Caco-2 (cell line): ENCODE data around the gene ZNF816. TPM values are rescaled to one million over a fixed set of nuclear protein-coding genes. Genes with fewer than 3 reads are reported as not detected.
"Not testable (repeated sequence)": the region's sequence is repeated elsewhere in the genome, so short reads cannot be mapped to it uniquely, and the experiment has no call there.

Experiments used
- BruUV-seq: library from RNA; stranded (reverse); fragments of 400-500 nt; replicated peaks from 2 replicates; lab custom pipeline; 2021; lab: Mats Ljungman, UMichigan
- CTCF ChIA-PET: fragments of 300-600 bp; sonication (Branson Sonifier 250); formaldehyde crosslinking; loops from one replicate; lab custom pipeline; 2022; ENCODE audit warnings: antibody characterized with exemption; lab: Charles Lee
- POLR2A ChIA-PET: fragments of 300-600 bp; sonication (Branson Sonifier 250); formaldehyde crosslinking; loops from one replicate; lab custom pipeline; 2022; ENCODE audit warnings: antibody characterized with exemption; lab: Charles Lee
- DNase-seq, 2 experiments: peaks; one replicate each; pipeline versions ENCODE4 v3.0.0 to v3.0.0-alpha.2; 2020 to 2022
- H3K27me3 ChIP-seq: replicated peaks from 2 replicates; pipeline ENCODE4 v1.6.0; 2011; ENCODE audit warnings: low read length; ENCODE audit not compliant: control insufficient read depth, insufficient read depth
- H3K36me3 ChIP-seq: 2 replicates; pipeline ENCODE4 v1.5.1; 2011; ENCODE audit warnings: low read length; ENCODE audit not compliant: control insufficient read depth, insufficient read depth
- H3K4me1 ChIP-seq: fragments of 250-450 bp; sonication (Bioruptor Pico); 2 replicates; pipeline ENCODE4 v1.5.1; 2020; ENCODE audit warnings: mild to moderate bottlenecking
- H3K4me3 ChIP-seq: 2 replicates; pipeline ENCODE4 v1.5.1; 2011; ENCODE audit warnings: low read depth, mild to moderate bottlenecking, control low read depth, low read length
- H3K9me3 ChIP-seq: fragments of 250-450 bp; sonication (Bioruptor Pico); 2 replicates; pipeline ENCODE4 v1.5.1; 2020; ENCODE audit warnings: mild to moderate bottlenecking, moderate library complexity
- H3K27ac Mint-ChIP-seq: one replicate; pipeline ENCODE4 v1.8.0; 2022; ENCODE audit warnings: mixed read lengths; ENCODE audit not compliant: unreplicated experiment
- H3K27me3 Mint-ChIP-seq: one replicate; pipeline ENCODE4 v1.8.0; 2022; ENCODE audit warnings: mixed read lengths; ENCODE audit not compliant: insufficient read depth, unreplicated experiment
- H3K36me3 Mint-ChIP-seq: one replicate; pipeline ENCODE4 v1.8.0; 2022; ENCODE audit warnings: mild to moderate bottlenecking, mixed read lengths; ENCODE audit not compliant: insufficient read depth, unreplicated experiment
- H3K4me1 Mint-ChIP-seq: one replicate; pipeline ENCODE4 v1.8.0; 2022; ENCODE audit warnings: low read depth, mixed read lengths; ENCODE audit not compliant: unreplicated experiment
- H3K4me3 Mint-ChIP-seq: one replicate; pipeline ENCODE4 v1.8.0; 2022; ENCODE audit warnings: mild to moderate bottlenecking, moderate library complexity, mixed read lengths; ENCODE audit not compliant: unreplicated experiment
- H3K9me3 Mint-ChIP-seq: one replicate; pipeline ENCODE4 v1.8.0; 2022; ENCODE audit warnings: mixed read lengths; ENCODE audit not compliant: unreplicated experiment
- CTCF ChIP-seq, 2 experiments: fragments of 200-600 bp in 1 of 2; IDR thresholded peaks; 1 replicate in 1 of 2; 2 replicates in 1 of 2; pipeline versions ENCODE4 v1.5.1 to v1.8.0; 2011 to 2022; ENCODE audit warnings: antibody characterized with exemption in 1 of 2, control low read depth in 1 of 2, inconsistent platforms in 1 of 2, low read depth in 1 of 2, low read length in 1 of 2, mild to moderate bottlenecking in 1 of 2, moderate library complexity in 1 of 2; ENCODE audit not compliant: insufficient read depth in 1 of 2, severe bottlenecking in 1 of 2, unreplicated experiment in 1 of 2
- intact Hi-C: fragments of 100-400 bp; cut with micrococcal nuclease; formaldehyde crosslinking; loops from one replicate; pipeline ENCODE4 v1.10.0; 2022; ENCODE audit not compliant: unreplicated experiment
- total RNA-seq: library from RNA; stranded (reverse); gene quantifications from 2 replicates; pipeline ENCODE4 v1.2.3, GENCODE V29; 2022

Gene ZNF816
- total RNA-seq, 1 experiment from 2014 or later, result 11.5 TPM

GRCh38 chr19:52910648-52911047 lies 52.0 kb downstream of the ZNF816 start:
- Histone ChIP-seq H3K4me1 (no peaks in the 10 kb centered on the region), H3K9me3 (peaks cover 4% of the 10 kb centered on the region), H3K27me3 (no peaks in the 10 kb centered on the region), H3K36me3 (peaks cover 4% of the 10 kb centered on the region), H3K4me3 (no peak overlapping the region)
- no peaks in the 10 kb centered on the region for H3K27me3 Mint-ChIP-seq
- no peak for DNase-seq
- H3K4me1 Mint-ChIP-seq, result no peaks in the 10 kb centered on the region
- no peak overlapping the region for H3K27ac Mint-ChIP-seq
- POLR2A ChIA-PET, result no interaction called here
- H3K4me3 Mint-ChIP-seq, result no peak overlapping the region
- no TSS peak for BruUV-seq
- no peak for TF ChIP-seq CTCF (IDR thresholded peaks at IDR 0.05; ENCODE audit: insufficient read depth in 1 of 2, low read depth in 1 of 2, low read length in 1 of 2, severe bottlenecking in 1 of 2, unreplicated experiment in 1 of 2)
- H3K36me3 Mint-ChIP-seq, result peaks cover 58% of the 10 kb centered on the region
- CTCF ChIA-PET, result no interaction called here
- intact Hi-C loops, result no loop called here
- H3K9me3 Mint-ChIP-seq, result peaks cover 27% of the 10 kb centered on the region

DNA sequence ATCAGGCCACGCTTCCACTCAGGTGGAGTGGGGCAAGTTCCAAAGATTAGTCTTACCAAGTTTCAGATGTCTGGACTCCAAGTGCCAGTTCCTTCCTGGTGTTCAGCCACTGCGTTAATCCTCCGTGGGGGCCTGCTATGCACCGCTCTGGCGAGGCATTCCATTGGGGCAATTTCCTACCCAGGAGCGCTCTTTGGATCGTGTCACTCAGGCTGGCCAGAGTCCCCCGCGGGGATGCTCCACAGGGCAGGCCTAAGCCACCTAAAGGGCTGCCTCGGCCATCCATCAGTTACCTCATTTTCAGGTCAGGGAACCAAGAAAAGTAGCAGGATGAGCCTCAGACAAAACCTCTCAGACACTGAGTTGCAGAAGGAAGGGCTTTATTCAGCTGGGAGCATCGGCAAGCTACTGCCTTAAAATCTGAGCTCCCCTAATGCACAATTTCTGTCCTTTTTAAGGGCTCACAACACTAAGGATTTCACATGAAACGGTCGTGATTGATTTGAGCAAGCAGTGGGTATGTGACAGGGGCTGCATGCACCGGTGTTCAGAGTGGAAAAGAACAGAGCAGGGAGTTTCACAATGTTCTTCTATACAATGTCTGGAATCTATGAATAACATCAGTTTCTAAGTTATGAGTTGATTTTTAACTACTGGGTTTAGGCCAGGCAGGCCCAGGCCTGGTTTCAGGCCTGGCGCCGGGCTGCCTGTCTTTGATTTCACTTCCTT lies 58.5 kb downstream of the ZNF816 start:
- H3K9me3 ChIP-seq, DNase-seq, BruUV-seq, H3K27ac Mint-ChIP-seq, H3K4me3 ChIP-seq, POLR2A ChIA-PET, H3K4me1 Mint-ChIP-seq, H3K27me3 Mint-ChIP-seq, H3K4me1 ChIP-seq, intact Hi-C loops, H3K4me3 Mint-ChIP-seq, H3K27me3 ChIP-seq, H3K36me3 ChIP-seq, CTCF ChIA-PET: not testable (repeated sequence)
- peaks cover 32% of the 10 kb centered on the region for H3K9me3 Mint-ChIP-seq
- peaks cover 34% of the 10 kb centered on the region for H3K36me3 Mint-ChIP-seq

- TF ChIP-seq CTCF (IDR thresholded peaks at IDR 0.05; ENCODE audit: insufficient read depth in 1 of 2, low read depth in 1 of 2, low read length in 1 of 2, severe bottlenecking in 1 of 2, unreplicated experiment in 1 of 2), result no peak
- 0 out of 2 replicates have a peak, but pooled peaks cover 3% of the 10 kb centered on the region for H3K4me1 ChIP-seq
- BruUV-seq, result no TSS peak
- peaks cover 1% of the 10 kb centered on the region; the same call in 1 of the 2 replicates for H3K36me3 ChIP-seq
- ChIA-PET POLR2A (no interaction called here), CTCF (no interaction called here)
- H3K36me3 Mint-ChIP-seq, result peaks cover 28% of the 10 kb centered on the region
- no peaks in the 10 kb centered on the region for H3K27me3 ChIP-seq
- H3K9me3 ChIP-seq, result 0 out of 2 replicates have a peak, but pooled peaks cover 4% of the 10 kb centered on the region
- no peak overlapping the region for H3K4me3 Mint-ChIP-seq
- no peak for DNase-seq
- no peak overlapping the region for H3K4me3 ChIP-seq
- H3K27ac Mint-ChIP-seq, result no peak overlapping the region
- intact Hi-C loops, result no loop called here
- no peaks in the 10 kb centered on the region for H3K27me3 Mint-ChIP-seq
- no peaks in the 10 kb centered on the region for H3K4me1 Mint-ChIP-seq
- H3K9me3 Mint-ChIP-seq, result peaks cover 17% of the 10 kb centered on the region
These were observed 60.8 kb downstream of the ZNF816 start for GRCh38 chr19:52901842-52902241.

Other genes with a start within 250 kb of the ZNF816 start
- 27.5 and 28.5 TPM in 2 replicates for gene ZNF611, start 227.8 kb downstream of the ZNF816 start, total RNA-seq
- 18.8 and 21.1 TPM in 2 replicates for gene ZNF600, start 176.1 kb downstream of the ZNF816 start, total RNA-seq
- 27.2 and 28.2 TPM in 2 replicates for gene ZNF28, start 141.2 kb downstream of the ZNF816 start, total RNA-seq
- 29.1 and 35.8 TPM in 2 replicates for gene ZNF468, start 105.3 kb downstream of the ZNF816 start, total RNA-seq
- gene ZNF320, start 65.2 kb downstream of the ZNF816 start, total RNA-seq, result 14.7 and 15.5 TPM in 2 replicates
- 7.3 and 9.0 TPM in 2 replicates for gene ZNF888, start 39.5 kb downstream of the ZNF816 start, total RNA-seq
- gene ERVV-1, start 51.0 kb upstream of the ZNF816 start, total RNA-seq, result not detected in 2 replicates
- 0.11 and 0.21 TPM in 2 replicates for gene ERVV-2, start 81.9 kb upstream of the ZNF816 start, total RNA-seq
- 30.6 and 33.3 TPM in 2 replicates for gene ZNF160, start 140.5 kb upstream of the ZNF816 start, total RNA-seq
- gene ZNF415, start 170.0 kb upstream of the ZNF816 start, total RNA-seq, result 12.5 and 14.9 TPM in 2 replicates
- 1.3 and 2.2 TPM in 2 replicates for gene ZNF347, start 196.2 kb upstream of the ZNF816 start, total RNA-seq
- gene ZNF665, start 230.5 kb upstream of the ZNF816 start, total RNA-seq, result 0.39 and 0.73 TPM in 2 replicates